ENCODE results near the gene FAAH2.
"Not testable (repeated sequence)": the region's sequence is repeated elsewhere in the genome, so short reads cannot be mapped to it uniquely, and the experiment has no call there.

FAAH2 gene

GRCh38 chrX:57379296-57379695 lies 92.8 kb downstream of the FAAH2 start:
- no peak overlapping the region for H3K4me3 ChIP-seq (ENCODE audit: low read length)
- H3K36me3 ChIP-seq (ENCODE audit: control insufficient read depth, insufficient read depth, low read length): no peaks in the 10 kb centered on the region
- no peaks in the 10 kb centered on the region for H3K9me3 ChIP-seq (ENCODE audit: control insufficient read depth, insufficient read depth, low read length)
- no CpG with 5 or more reads among the region's 4 CpGs for WGBS (ENCODE audit: insufficient coverage, insufficient read length)
- H3K27ac ChIP-seq (ENCODE audit: low read length): no peak overlapping the region
- no peaks in the 10 kb centered on the region for H3K27me3 ChIP-seq (ENCODE audit: control insufficient read depth, insufficient read depth, low read length)
- H3K4me1 ChIP-seq (ENCODE audit: control insufficient read depth, insufficient read depth, low read length): no peaks in the 10 kb centered on the region
- DNase-seq (ENCODE audit: low read depth, low spot score): no peak

GRCh38 chrX:57380026-57380796 lies 93.7 kb downstream of the FAAH2 start:
- no peaks in the 10 kb centered on the region for H3K36me3 ChIP-seq (ENCODE audit: control insufficient read depth, insufficient read depth, low read length)
- no peak overlapping the region for H3K4me3 ChIP-seq (ENCODE audit: low read length)
- H3K27me3 ChIP-seq (ENCODE audit: control insufficient read depth, insufficient read depth, low read length): no peaks in the 10 kb centered on the region
- H3K27ac ChIP-seq (ENCODE audit: low read length): no peak overlapping the region
- no CpG with 5 or more reads among the region's 3 CpGs for WGBS (ENCODE audit: insufficient coverage, insufficient read length)
- H3K9me3 ChIP-seq (ENCODE audit: control insufficient read depth, insufficient read depth, low read length): no peaks in the 10 kb centered on the region
- no peaks in the 10 kb centered on the region for H3K4me1 ChIP-seq (ENCODE audit: control insufficient read depth, insufficient read depth, low read length)
- no peak for DNase-seq (ENCODE audit: low read depth, low spot score)

DNA sequence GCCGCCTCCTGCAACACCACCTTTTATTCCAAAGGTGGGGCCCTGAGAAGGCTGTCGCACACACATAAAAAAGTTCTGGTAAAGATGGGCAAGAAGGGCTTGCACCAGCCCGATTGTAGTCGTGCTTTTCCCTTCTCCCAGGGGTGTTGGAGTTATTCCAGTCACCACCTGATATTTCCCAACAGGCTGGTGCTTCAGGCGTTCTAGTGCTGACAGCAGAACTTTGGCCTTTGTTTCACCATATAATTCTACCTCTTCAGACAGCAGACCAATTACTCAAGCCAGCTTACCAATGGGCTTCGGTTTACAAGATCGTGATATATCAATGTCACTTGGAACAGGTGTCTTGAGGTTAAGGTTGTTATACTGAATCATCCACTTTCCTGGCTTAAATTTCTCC lies 107.7 kb downstream of the FAAH2 start:
- not testable (repeated sequence) for H3K4me3 ChIP-seq (ENCODE audit: low read length); H3K27me3 ChIP-seq (ENCODE audit: control insufficient read depth, insufficient read depth, low read length); DNase-seq (ENCODE audit: low read depth, low spot score); H3K9me3 ChIP-seq (ENCODE audit: control insufficient read depth, insufficient read depth, low read length); H3K27ac ChIP-seq (ENCODE audit: low read length); H3K4me1 ChIP-seq (ENCODE audit: control insufficient read depth, insufficient read depth, low read length); H3K36me3 ChIP-seq (ENCODE audit: control insufficient read depth, insufficient read depth, low read length)
- no CpG with 5 or more reads among the region's 7 CpGs for WGBS (ENCODE audit: insufficient coverage, insufficient read length)

GRCh38 chrX:57403191-57403590 lies 116.7 kb downstream of the FAAH2 start:
- H3K9me3 ChIP-seq (ENCODE audit: control insufficient read depth, insufficient read depth, low read length); H3K27ac ChIP-seq (ENCODE audit: low read length); H3K36me3 ChIP-seq (ENCODE audit: control insufficient read depth, insufficient read depth, low read length); H3K4me3 ChIP-seq (ENCODE audit: low read length); DNase-seq (ENCODE audit: low read depth, low spot score); H3K4me1 ChIP-seq (ENCODE audit: control insufficient read depth, insufficient read depth, low read length); H3K27me3 ChIP-seq (ENCODE audit: control insufficient read depth, insufficient read depth, low read length): not testable (repeated sequence)
- WGBS (ENCODE audit: insufficient coverage, insufficient read length): no CpG with 5 or more reads among the region's 5 CpGs

GRCh38 chrX:57406149-57406548 lies 119.6 kb downstream of the FAAH2 start:
- WGBS (ENCODE audit: insufficient coverage, insufficient read length): no CpG with 5 or more reads among the region's 5 CpGs
- H3K27ac ChIP-seq (ENCODE audit: low read length): no peak overlapping the region
- no peaks in the 10 kb centered on the region for H3K9me3 ChIP-seq (ENCODE audit: control insufficient read depth, insufficient read depth, low read length)
- no peaks in the 10 kb centered on the region for H3K4me1 ChIP-seq (ENCODE audit: control insufficient read depth, insufficient read depth, low read length)
- no peak for DNase-seq (ENCODE audit: low read depth, low spot score)
- H3K36me3 ChIP-seq (ENCODE audit: control insufficient read depth, insufficient read depth, low read length): no peaks in the 10 kb centered on the region
- H3K4me3 ChIP-seq (ENCODE audit: low read length): no peak overlapping the region
- no peaks in the 10 kb centered on the region for H3K27me3 ChIP-seq (ENCODE audit: control insufficient read depth, insufficient read depth, low read length)

DNA sequence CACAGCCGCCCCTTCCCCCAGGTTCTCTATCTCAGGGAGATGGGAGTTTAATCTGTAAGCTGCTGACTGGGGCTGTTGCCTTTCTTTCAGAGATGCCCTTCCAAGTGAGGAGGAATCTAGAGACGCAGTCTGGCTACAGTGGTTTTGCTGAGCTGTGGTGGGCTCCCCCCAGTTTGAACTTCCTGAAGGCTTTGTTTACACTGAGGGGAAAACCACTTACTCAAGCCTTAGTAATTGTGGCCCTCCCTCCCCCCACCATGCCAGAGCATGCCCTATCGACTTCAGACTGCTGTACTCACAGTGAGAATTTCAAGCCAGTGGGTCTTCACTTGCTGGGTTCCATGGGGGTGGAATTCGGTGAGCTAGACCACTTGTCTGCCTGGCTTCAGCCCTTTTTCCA lies 131.3 kb downstream of the FAAH2 start:
- Histone ChIP-seq H3K9me3 (ENCODE audit: control insufficient read depth, insufficient read depth, low read length) (no peaks in the 10 kb centered on the region), H3K4me3 (ENCODE audit: low read length) (no peak overlapping the region), H3K27ac (ENCODE audit: low read length) (no peak overlapping the region), H3K36me3 (ENCODE audit: control insufficient read depth, insufficient read depth, low read length) (no peaks in the 10 kb centered on the region), H3K27me3 (ENCODE audit: control insufficient read depth, insufficient read depth, low read length) (no peaks in the 10 kb centered on the region), H3K4me1 (ENCODE audit: control insufficient read depth, insufficient read depth, low read length) (no peaks in the 10 kb centered on the region)
- DNase-seq (ENCODE audit: low read depth, low spot score): no peak
- whole genome bisulfite sequencing (ENCODE audit: insufficient coverage, insufficient read length): no CpG with 5 or more reads among the region's 4 CpGs

DNA sequence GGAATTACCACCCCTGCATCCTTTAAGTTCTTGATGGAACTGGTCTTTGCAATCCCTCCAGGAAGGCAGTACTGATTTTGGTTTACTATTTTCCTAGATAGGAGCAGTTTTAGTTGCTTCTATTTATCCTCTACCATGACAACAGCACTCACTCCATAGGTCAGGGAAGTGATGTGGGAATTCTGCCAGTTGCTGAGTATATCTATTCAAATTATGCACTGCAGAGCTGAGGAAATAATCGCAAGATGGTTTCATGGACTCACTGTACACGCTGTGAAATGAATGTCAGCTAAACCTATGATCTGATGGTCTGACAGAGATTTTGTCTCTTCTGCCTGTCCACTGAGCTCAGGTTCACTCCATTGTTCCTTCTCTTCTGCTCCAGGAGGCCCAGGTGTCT lies 135.8 kb downstream of the FAAH2 start:
- Histone ChIP-seq H3K9me3 (ENCODE audit: control insufficient read depth, insufficient read depth, low read length) (no peaks in the 10 kb centered on the region), H3K27me3 (ENCODE audit: control insufficient read depth, insufficient read depth, low read length) (no peaks in the 10 kb centered on the region), H3K4me1 (ENCODE audit: control insufficient read depth, insufficient read depth, low read length) (no peaks in the 10 kb centered on the region), H3K36me3 (ENCODE audit: control insufficient read depth, insufficient read depth, low read length) (no peaks in the 10 kb centered on the region), H3K27ac (ENCODE audit: low read length) (no peak overlapping the region), H3K4me3 (ENCODE audit: low read length) (no peak overlapping the region)
- no CpG with 5 or more reads among the region's 2 CpGs for WGBS (ENCODE audit: insufficient coverage, insufficient read length)
- no peak for DNase-seq (ENCODE audit: low read depth, low spot score)

- H3K9me3 ChIP-seq (ENCODE audit: control insufficient read depth, insufficient read depth, low read length): no peaks in the 10 kb centered on the region
- no peaks in the 10 kb centered on the region for H3K36me3 ChIP-seq (ENCODE audit: control insufficient read depth, insufficient read depth, low read length)
- H3K4me3 ChIP-seq (ENCODE audit: low read length): no peak overlapping the region
- H3K27me3 ChIP-seq (ENCODE audit: control insufficient read depth, insufficient read depth, low read length): no peaks in the 10 kb centered on the region
- H3K4me1 ChIP-seq (ENCODE audit: control insufficient read depth, insufficient read depth, low read length): no peaks in the 10 kb centered on the region
- H3K27ac ChIP-seq (ENCODE audit: low read length): no peak overlapping the region
- no peak for DNase-seq (ENCODE audit: low read depth, low spot score)
- no CpG with 5 or more reads among the region's 2 CpGs for WGBS (ENCODE audit: insufficient coverage, insufficient read length)
Observed at GRCh38 chrX:57422790-57423189, 136.3 kb downstream of the FAAH2 start.

DNA sequence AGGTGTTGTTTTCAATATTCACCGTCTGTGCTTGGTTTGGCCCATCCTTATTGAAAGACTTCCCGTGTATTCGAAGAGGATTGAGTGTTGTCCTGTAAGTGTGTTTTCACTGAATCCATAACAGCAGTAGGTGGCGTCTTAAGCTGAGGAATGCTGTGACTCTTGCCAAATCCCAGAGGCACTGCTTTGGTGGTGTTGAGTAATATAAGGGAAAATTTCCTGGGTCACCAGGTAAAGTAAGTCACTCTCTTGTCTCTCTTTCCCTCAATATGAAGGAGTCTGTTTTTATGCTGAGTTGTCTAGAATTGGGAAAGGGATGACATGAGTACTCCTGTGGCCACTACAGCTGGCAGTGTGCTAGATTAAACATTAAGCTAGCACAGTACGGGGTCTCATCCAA lies 158.6 kb downstream of the FAAH2 start:
- Histone ChIP-seq H3K4me3 (ENCODE audit: low read length) (no peak overlapping the region), H3K36me3 (ENCODE audit: control insufficient read depth, insufficient read depth, low read length) (no peaks in the 10 kb centered on the region), H3K27me3 (ENCODE audit: control insufficient read depth, insufficient read depth, low read length) (no peaks in the 10 kb centered on the region), H3K9me3 (ENCODE audit: control insufficient read depth, insufficient read depth, low read length) (no peaks in the 10 kb centered on the region), H3K27ac (ENCODE audit: low read length) (no peak overlapping the region), H3K4me1 (ENCODE audit: control insufficient read depth, insufficient read depth, low read length) (no peaks in the 10 kb centered on the region)
- WGBS (ENCODE audit: insufficient coverage, insufficient read length): no CpG with 5 or more reads among the region's 5 CpGs
- DNase-seq (ENCODE audit: low read depth, low spot score): no peak

DNA sequence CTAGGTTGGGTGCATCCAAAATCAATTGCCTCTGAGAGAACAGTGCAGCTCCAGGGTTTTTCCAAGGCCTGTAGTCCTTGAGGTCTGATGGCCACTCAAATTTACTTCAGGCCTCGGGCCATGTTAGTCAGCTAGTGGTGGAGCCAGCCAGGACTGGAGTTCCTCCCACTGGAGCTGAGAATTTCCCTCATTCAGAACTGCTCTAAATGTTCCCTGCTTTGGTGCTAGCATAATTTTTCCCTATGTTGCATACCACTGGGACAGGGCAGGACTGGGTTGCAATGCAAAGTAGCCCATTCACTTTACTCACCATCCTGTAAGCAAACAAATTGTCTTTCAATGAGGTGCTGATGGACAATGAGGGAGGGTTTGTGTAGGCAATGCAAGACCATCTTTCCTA lies 159.3 kb downstream of the FAAH2 start:
- no peaks in the 10 kb centered on the region for H3K9me3 ChIP-seq (ENCODE audit: control insufficient read depth, insufficient read depth, low read length)
- H3K36me3 ChIP-seq (ENCODE audit: control insufficient read depth, insufficient read depth, low read length): no peaks in the 10 kb centered on the region
- DNase-seq (ENCODE audit: low read depth, low spot score): no peak
- WGBS (ENCODE audit: insufficient coverage, insufficient read length): no CpG with 5 or more reads among the region's 1 CpG
- no peaks in the 10 kb centered on the region for H3K4me1 ChIP-seq (ENCODE audit: control insufficient read depth, insufficient read depth, low read length)
- H3K27ac ChIP-seq (ENCODE audit: low read length): no peak overlapping the region
- no peaks in the 10 kb centered on the region for H3K27me3 ChIP-seq (ENCODE audit: control insufficient read depth, insufficient read depth, low read length)
- H3K4me3 ChIP-seq (ENCODE audit: low read length): no peak overlapping the region

DNA sequence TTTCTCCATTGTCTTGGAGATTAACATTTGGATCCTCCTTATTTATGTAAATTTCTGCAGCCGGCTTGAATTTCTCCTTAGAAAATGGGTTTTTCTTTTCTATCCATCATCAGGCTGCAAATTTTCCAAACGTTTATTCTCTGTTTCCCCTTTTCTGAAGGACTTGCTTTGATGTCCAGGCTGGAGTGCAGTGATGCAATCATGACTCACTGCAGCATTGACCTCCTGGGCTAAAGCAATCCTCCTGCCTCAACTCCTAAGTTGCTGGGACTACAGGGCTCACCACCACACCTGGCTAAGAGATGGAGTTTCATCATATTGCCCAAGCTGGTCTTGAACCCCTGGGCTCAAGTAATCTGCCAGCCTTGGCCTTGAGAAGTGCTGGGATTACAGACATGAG lies 161.3 kb downstream of the FAAH2 start:
- no peaks in the 10 kb centered on the region for H3K36me3 ChIP-seq (ENCODE audit: control insufficient read depth, insufficient read depth, low read length)
- no peak for DNase-seq (ENCODE audit: low read depth, low spot score)
- no peak overlapping the region for H3K4me3 ChIP-seq (ENCODE audit: low read length)
- WGBS (ENCODE audit: insufficient coverage, insufficient read length): no CpG with 5 or more reads among the region's 2 CpGs
- no peak overlapping the region for H3K27ac ChIP-seq (ENCODE audit: low read length)
- no peaks in the 10 kb centered on the region for H3K9me3 ChIP-seq (ENCODE audit: control insufficient read depth, insufficient read depth, low read length)
- no peaks in the 10 kb centered on the region for H3K4me1 ChIP-seq (ENCODE audit: control insufficient read depth, insufficient read depth, low read length)
- H3K27me3 ChIP-seq (ENCODE audit: control insufficient read depth, insufficient read depth, low read length): no peaks in the 10 kb centered on the region

All from iPS DF 6.9 (cell line).